MV-4-11 (cell line): ENCODE data around the gene TRAPPC8.
"Not testable (repeated sequence)": the region's sequence is repeated elsewhere in the genome, so short reads cannot be mapped to it uniquely, and the experiment has no call there.

Experiments
- DNase-seq: peaks from one replicate; lab custom pipeline; 2025; lab: John Stamatoyannopoulos, UW

Gene TRAPPC8

GRCh38 chr18:31863103-31863502 is 79.8 kb downstream of the TRAPPC8 start:
- DNase-seq = no peak

DNA sequence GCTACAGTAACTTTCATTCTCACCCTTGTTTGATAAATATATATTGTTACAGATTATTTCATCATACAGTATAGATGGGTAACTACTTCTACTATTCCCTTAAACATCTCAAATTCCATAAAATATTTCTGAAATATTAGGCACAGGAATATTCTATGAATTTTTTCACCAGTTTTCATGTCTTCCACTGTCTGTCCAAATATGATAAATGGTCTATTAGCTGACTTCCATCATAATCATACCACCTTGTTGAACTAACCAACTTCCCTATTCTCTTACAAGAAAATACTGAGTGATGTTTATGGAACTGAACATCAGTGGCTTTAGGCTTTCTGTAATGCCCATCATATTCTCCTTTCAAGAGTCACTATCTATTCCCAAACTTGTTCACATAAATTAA is 82.4 kb downstream of the TRAPPC8 start:
- no peak for DNase-seq

- peak; percentile 0 for DNase-seq
Measured at GRCh38 chr18:31857526-31858106, 85.3 kb downstream of the TRAPPC8 start.

GRCh38 chr18:31850844-31851243 is 92.1 kb downstream of the TRAPPC8 start:
- peak; percentile 41 for DNase-seq

DNA sequence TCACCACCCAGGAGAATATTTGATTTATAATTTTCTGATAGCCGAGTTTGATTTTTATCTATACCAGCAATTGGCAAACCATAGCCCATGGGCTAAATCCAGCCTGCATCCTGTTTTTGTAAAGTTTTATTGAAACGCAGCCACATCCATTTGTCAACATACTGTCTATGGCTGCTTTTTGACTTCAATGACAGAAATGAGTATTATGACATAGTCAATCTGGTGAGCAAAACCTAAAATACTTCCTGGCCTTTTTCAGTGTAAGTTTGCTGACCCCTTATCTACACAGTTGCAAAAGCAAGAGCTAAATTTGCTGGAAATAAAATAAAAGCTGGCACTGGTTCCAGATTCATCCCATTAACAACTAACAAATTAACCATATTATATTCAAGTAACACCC is 102.4 kb downstream of the TRAPPC8 start:
- DNase-seq = no peak

GRCh38 chr18:31837879-31838278 is 105.0 kb downstream of the TRAPPC8 start:
- DNase-seq = no peak

DNA sequence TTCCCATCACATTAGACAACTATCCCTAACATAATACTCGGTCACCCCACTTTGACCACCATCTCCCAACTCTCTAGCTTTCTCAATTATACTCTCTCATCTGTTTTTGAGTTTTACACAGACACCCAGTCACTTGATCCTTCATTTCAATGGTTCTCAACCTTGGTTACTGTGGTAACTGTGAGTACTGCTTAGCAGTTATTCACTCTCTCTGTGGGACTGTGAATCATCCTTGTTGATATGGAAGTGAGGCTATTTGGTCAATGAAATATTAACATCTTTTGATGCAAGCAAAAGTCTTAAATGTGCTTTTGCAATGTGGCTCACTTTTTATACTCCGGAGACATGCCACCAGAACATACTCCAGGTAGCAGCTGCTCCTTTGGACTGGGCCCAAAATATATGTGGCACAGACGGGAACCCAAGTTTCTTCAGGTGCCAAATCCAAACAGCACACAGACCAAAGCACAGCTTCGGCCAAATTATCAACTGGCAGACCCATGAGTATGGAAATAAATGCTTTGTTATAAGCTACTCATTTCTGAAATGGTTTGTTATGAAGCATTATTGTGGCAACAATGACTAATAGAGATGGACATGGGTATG is 107.3 kb downstream of the TRAPPC8 start:
- DNase-seq = no peak

DNA sequence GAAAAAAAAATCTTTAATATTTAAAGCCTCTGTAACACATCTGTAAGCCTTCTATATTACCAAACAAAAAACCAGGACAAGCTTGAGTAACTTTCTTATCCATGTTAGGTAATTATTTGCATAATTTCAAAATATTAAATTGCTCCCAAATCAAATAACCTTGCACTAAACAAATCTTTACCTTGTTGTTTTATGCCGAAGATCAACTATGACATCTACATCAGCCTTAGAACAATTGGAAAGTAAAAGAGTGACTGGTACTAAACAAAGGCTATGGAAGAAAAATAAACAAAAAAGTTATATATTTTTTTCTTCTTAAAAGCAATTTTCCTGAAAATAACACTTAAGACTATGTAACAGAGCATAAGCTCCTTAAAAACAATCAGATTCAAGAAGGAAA is 111.0 kb downstream of the TRAPPC8 start:
- DNase-seq = no peak

- DNase-seq = no peak
Measured at GRCh38 chr18:31830686-31831085, 112.2 kb downstream of the TRAPPC8 start.

DNA sequence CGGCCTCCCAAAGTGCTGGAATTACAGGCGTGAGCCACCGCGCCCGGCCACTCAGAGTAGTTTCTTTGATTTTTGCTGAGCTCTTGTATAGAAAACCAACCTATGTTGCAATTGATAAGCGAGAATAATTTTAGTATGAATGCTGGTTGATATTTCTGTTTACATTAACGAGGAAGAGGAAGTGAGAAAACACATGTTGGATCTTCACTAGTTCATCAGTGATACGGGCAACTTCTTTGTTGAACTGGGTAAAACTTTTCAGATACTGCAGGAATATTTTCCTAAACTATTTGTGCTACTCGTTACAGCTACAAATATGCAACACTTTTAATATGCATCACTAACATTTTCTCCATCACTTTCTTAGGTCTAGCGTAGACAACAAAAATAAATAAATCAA is 114.3 kb downstream of the TRAPPC8 start:
- DNase-seq = peak; percentile 71

GRCh38 chr18:31826673-31827325 is 116.1 kb downstream of the TRAPPC8 start:
- not testable (repeated sequence) for DNase-seq

- no peak for DNase-seq
Measured at GRCh38 chr18:31825772-31826171, 117.2 kb downstream of the TRAPPC8 start.

DNA sequence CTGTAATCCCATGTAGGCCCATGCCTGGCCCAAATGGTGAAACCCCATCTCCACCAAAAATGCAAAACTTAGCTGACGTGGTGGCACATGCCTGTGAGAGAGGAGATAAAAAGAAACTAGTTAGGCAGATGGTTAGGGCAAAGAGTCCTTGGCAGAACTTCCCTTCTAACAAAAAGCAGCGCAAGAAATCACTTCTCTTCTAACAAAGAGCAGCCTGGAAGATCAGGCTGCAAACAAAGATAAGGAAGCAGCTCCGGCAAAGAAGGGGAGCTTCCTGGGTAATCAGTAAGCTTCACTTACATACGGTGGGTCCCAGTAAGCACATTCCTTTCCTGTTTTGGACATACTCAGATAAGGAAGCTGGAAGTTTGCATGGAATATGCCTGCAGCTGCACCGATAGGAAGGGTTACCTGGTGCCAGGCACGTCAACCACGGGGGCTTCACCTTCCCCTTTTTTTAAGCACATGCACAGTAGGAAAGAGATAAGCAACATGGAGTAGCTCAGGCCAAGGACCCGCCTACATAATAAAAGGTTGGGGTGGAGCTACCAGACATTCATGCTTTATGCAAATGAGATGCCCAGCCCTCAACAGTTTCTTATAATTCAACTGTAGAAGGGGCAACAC is 121.3 kb downstream of the TRAPPC8 start:
- no peak for DNase-seq

- no peak for DNase-seq
Measured at GRCh38 chr18:31819925-31820229, 123.1 kb downstream of the TRAPPC8 start.

GRCh38 chr18:31819106-31819924 is 123.6 kb downstream of the TRAPPC8 start:
- peak; percentile 79 for DNase-seq

- no peak for DNase-seq
Measured at GRCh38 chr18:31814132-31814531, 128.8 kb downstream of the TRAPPC8 start.

GRCh38 chr18:31810336-31811130 is 132.4 kb downstream of the TRAPPC8 start:
- not testable (repeated sequence) for DNase-seq

- not testable (repeated sequence) for DNase-seq
Measured at GRCh38 chr18:31809049-31809448, 133.9 kb downstream of the TRAPPC8 start.

GRCh38 chr18:31801078-31801477 is 141.8 kb downstream of the TRAPPC8 start:
- DNase-seq = no peak

DNA sequence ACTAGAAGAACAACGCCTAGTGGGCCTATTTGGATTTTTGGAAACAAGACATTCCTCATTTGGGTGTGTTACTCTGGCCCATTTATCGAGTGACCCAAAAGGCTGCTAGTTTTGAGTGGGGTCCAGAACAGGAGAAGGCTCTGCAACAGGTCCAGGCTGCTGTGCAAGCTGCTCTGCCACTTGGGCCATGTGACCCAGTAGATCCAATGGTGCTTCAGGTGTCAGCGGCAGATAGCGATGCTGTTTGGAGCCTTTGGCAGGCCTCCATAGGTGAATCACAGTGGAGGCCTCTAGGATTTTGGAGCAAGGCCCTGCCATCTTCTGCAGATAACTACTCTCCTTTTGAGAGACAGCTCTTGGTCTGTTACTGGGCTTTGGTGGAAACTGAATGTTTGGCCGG is 143.7 kb downstream of the TRAPPC8 start:
- not testable (repeated sequence) for DNase-seq

DNA sequence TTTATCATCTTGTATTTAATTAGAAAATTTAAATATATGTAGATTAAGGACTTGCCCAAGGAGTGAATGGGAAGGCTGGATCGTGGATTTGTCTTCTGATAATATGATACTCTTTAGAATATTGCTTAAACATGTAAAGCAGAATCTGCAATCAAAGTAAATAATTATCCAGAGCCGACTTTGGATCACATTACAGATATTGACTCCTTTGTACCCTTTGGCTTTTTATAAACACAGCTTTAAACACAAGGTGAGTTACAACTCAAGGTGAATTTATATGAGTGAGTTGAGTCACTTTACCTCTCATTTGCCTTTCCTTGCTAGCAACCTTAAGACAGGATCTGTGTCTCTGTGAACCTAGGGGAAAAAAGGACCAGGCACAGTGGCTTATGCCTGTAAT is 144.5 kb downstream of the TRAPPC8 start:
- DNase-seq = no peak

DNA sequence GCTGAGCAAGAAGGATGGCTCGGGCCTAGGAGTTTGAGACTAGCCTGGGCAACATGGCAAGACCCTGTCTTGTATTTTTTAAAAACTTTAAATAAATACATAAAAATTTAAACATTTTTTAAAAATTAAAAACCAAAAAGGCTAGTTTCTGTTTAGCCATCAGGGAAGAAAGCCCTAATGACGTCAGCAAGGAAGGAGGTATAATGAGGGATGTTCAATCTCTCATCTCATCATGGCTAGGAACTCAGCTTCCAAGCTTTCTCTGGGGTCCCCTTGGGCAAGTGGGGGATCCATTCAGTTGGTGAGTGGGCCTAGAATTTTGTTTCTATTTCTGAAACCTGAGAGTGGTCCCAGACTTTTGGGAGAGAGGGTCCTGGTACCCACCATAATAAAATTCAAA is 147.2 kb downstream of the TRAPPC8 start:
- DNase-seq = no peak
